Ramos (cell line): ENCODE measurements around the gene RAB27B.

Experiments used
- in situ Hi-C: fragments of 300-500 bp; cut with MboI; formaldehyde crosslinking; loops from one replicate; pipeline ENCODE4 v1.14.3; 2022; ENCODE audit warnings: low sequenced_read_pairs; ENCODE audit not compliant: unreplicated experiment

RAB27B gene

DNA sequence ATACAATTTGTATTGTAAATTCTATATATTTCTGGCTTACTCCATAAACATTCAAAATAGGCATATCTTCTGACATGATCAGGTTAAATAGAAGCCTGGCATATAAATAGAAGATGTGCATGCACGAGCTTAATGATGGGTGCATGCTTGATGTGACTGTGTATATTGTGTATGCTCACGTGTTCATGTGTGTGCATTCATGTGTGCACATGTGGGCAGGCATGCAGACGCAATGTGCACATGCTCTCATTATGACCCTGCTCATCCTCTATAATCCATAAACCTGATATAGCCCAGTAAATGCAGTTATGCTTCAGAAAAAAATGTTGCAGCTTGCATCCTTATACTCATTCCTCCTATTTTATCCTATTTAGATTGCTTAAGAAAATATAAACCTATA lies 29.2 kb downstream of the RAB27B start:
- in situ Hi-C loops, result no loop called here

DNA sequence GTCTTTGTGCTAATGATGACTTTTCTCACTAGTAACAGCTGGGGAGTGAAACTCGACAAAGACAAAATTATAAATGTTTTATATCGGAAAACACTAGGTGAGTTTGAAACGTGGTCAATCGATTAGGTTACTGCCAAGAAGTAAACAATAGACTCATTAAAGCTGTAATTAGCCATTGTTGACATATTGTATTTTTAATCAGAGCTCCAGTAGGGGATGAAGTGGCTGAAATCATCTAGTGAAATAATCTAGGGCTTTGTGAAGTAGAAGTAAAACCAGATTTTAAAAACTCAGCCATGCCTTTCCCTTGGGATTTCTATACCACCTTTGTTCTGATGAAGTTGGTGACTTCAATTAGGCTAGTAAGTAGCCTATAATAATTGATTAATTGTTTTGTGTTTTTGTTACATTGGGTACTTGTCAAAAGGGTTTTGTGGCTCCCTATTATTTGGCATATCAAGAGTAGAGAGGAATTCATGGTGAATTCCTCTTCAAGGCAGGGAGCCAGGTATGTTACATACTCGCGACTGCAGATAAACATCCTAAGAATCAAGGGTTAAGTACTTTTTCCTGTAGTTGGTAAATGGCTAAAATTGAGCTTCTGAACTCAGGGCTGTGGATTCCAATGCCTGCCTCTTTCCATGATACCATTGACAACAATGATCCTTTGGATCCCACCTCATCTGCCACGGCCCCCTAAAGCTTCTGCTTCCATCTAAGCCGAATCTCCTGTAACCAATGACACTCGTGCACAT lies 31.6 kb downstream of the RAB27B start:
- in situ Hi-C loops, result no loop called here

DNA sequence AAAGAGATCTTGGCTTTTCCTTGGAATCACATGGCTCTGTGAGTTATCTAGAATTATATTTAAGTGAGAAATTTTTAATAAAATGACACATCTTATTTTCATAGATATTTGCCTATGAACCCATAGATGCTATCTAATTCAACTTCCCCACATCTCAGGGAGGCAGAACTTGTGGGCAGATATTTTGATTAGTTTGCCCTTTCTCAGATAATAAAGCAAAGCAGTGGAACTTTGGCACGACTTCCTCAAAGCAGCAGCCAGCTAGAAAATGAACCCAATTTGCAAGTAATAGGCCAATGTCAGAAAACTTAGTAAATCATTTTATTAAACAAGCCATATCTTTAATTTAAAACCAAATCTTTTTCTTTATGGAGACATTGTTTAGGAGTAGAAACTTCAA lies 32.7 kb downstream of the RAB27B start:
- in situ Hi-C loops, result no loop called here

DNA sequence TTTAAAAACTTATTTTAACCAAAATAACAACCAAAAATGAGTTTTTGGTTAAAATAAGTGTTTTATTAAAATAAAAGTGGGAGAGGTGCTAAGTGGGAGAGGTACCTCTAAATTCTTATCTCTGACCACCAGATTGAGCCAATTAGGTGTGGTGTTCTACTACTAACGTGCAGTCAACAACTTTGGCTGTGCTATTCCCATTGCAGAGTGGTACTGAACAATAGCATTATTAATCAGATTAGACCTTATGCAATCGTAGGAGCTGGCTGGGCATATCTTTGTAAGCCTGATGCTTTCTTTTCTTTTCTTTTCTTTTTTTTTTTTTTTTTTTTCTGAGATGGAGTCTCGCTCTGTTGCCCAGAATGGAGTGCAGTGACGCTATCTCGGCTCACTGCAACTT lies 38.9 kb downstream of the RAB27B start:
- in situ Hi-C loops, result no loop called here

DNA sequence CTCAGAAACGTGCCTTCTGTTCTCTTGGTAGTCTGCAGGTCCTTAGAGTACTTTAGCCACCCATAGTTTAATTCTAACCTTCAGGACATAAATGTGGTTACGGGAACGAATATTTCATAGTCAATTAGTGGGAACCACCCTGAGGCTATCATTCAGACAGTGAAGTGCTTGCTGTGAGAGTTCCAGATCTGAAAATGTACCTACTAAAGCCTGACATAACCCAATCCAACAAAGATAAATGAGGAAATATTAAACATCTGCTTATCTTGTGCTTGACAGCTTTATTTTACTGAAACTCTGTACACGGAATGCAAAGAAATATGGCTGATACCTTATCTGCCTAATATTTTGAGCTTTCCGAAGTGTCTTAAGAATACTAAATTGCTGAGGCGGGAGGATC lies 43.0 kb downstream of the RAB27B start:
- in situ Hi-C loops, result no loop called here

DNA sequence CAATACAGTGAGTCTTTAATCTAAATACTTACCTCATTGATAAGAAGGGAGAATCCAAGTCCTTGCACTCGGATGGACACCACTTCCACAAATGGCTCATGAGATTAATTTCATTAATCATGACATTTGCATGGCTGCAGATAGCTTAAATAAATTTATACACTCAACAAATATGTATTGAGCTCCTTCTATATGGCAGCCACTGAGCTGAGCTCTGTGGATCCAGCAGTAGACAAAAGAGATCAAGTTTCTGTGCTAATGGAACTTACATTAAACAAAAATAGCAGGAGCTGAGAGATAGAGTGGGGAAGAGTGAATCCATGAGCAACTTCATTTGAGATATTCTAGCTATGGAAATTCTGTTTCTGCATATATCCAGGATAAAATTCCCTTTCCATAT lies 44.4 kb downstream of the RAB27B start:
- in situ Hi-C loops, result no loop called here

DNA sequence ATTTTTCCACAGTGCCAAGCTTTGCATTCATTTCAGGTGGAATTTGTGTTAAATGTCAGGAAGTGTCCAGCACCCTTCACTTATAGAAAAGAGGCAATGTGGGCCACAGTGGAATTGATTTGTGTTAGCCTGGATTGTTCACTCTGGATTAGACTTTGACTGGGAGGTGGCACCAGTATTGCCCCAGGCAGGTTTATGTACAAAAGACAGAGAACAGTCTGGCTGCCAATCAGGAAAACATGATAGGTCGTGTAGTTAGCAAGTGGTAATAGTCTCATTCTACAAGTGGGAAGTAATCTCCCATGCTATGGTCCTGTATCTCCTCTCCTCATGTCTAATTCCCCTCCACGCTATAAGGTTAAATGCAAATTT lies 45.6 kb downstream of the RAB27B start:
- in situ Hi-C loops, result no loop called here

DNA sequence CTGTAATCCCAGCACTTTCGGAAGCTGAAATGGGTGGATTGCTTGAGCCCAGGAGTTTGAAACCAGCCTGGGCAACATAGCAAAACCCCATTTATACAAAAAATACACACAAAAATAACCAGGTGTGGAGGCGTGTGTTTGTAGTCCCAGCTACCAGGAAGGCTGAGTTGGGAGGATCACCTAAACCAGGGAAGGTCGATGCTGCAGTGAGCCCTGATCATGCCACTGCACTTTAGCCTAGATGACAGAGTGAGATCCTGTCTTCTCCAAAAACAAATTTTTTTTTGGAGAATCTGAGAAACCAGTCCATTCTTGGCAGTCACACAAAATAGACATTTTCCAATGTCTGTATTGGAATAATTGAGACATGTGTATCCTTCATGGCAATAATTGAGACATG lies 46.8 kb downstream of the RAB27B start:
- in situ Hi-C loops, result no loop called here

DNA sequence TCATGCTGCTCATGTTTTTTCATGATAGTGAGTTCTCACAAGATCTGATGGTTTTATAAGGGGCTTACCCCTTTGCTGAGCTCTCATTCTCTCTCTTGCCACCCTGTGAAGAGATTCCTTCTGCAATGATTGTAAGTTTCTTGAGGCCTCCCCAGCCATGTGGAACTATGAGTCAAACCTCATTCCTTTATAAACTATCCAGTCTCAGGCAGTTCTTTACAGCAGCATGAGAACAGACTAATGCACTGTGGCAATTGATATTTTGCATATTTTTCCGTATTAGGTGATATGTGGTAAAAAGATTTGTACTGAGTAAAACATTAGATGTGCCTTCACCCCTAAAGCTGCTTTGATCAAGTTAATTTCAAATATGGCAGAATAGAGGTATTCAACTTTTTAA lies 48.8 kb downstream of the RAB27B start:
- in situ Hi-C loops, result no loop called here

DNA sequence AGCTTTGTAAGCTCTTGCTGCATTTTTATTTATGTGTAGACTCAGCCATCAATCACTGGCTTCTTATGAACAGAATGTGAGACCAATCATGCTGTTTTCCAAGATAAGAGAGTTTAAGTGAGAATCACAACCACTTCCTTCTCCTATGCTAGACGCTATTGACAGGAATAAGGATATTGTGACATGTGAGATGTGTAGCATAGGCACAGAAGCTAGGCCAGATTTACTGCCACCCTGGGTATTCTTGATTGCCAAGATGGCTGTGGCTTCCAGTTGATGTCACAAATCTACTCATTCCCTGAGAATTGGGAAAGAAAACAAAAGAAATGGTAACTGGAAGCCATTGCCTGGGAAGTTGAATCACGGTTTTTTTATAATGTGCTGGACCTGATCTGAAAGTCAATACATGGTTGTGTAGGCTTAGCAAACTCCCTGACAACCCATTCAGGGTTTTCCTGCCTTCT lies 49.9 kb downstream of the RAB27B start:
- in situ Hi-C loops, result no loop called here

DNA sequence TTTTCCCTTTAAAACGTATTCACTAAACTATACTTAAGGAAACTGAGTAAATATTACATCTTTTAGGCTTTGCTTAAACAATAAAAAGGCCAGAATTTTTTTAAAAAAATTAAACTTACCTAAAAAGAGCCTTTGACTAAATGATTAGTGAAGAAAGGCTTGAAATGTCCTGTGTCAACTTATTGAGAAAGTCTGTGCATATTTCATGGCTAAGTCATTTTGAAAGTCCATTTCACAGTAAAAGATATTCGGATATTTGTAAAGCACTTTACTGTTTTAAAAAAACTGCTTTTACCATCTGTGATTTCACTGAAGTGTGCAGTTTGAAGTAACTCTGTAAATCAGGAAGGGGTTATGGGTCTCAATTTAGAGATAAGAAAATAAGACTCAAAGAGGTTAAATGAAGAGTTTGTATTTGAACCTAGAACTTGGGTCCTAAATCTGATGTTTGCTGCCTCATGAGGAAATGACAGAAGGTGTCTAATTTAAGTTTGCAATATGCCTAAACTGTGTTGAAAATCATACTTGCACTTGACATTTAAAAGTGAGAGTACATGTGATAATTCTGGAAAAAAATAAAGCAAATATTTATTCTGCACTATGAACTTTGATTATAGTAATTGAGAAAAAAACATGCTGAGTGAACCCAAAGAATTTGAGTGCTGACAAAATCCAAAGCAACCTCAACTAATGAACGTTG lies 50.5 kb downstream of the RAB27B start:
- in situ Hi-C loops, result no loop called here

DNA sequence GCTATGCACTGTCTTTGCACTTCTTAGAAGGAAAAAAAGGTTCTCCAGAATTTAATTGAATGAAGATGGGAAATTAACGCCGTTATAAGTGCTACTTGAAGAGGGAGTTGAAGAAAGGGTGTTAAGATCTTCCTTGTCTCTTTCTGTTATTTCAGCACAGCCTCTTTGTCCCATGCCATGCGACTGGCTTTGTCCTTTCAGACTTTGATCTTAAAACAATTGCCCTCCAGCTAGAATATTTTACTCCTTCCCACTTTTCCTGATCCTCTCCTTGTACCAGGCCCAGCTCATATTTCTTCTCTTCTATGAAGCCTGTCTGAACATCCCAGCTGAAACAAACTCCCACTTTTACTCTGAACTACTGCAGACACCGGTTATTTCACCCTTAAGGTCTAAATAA lies 51.4 kb downstream of the RAB27B start:
- in situ Hi-C loops, result no loop called here

DNA sequence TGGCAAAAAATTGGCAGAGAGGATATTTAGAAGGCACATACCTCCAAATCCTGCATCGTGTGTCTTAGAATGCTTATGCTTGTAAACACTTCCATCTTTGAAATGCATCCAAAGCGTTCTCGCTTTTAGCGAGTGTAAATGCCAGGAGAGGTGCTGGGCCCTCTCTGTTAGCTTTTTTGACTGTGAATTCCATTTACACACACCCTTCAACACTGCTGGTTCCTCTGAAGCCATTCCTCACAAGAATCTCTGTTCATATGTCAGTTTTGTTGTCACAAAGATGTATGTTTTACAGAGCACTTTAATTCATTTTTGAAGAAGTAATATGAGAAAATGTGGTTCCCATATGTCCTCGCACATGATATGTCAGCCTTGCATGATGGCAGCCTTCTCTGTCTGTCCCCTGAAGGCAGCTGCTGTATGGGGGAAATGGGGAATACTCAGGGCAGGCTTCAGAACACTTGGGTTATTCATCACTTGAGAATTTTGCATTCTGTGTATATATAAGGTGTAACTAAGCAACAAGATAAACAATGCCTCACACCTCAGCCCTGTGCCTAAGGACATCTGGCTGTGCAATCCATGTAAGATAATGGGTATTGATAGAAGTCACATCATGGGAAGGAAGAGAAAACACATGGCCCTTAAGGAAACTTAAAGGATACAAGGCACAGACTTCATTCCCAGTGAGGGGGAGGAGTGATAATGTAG lies 52.3 kb downstream of the RAB27B start:
- in situ Hi-C loops, result no loop called here

DNA sequence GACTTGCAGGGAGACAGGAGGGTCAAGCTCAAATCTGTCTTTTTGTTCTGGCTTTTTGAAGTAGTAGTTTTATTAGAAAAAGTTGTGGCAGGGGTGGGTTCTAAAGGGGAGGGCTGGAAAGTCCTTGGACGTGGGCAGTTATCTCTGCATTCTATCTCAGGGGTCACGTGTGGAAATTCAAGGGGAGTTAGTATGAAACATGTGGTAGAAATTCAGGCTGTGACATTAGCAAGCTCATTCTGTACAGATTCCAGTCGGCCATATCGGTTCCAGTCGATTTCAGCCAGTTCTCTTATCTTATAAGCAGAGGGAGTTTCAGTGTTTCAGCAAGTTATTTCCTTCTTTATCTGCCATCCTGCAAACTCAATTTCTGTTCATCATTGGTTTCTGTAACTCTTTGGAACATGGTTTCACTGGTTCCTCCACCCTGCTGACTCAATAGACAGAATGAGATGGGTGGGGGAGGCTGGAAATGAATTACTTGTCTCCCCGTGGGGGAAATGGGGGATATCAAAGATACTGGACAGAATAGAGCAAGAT lies 53.0 kb downstream of the RAB27B start:
- in situ Hi-C loops, result no loop called here

DNA sequence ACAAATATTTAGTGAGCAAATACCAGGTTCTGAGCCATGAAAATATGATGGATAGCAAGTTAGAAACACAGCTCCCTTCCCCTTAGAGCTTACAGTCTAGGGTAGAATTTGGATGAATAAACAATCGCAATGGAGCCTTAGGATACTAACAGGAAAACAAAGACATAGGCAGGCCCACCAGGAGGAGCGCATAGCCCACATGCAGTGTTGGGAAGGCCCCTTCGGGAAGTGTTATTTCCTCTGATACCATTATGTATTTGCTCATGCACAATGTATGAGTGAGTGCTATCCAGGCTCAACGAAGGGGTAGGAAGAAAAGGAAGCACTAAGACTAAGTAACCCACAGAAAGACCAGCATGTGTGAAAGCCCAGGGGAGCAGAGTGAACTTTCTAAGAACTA lies 54.0 kb downstream of the RAB27B start:
- in situ Hi-C loops, result no loop called here

DNA sequence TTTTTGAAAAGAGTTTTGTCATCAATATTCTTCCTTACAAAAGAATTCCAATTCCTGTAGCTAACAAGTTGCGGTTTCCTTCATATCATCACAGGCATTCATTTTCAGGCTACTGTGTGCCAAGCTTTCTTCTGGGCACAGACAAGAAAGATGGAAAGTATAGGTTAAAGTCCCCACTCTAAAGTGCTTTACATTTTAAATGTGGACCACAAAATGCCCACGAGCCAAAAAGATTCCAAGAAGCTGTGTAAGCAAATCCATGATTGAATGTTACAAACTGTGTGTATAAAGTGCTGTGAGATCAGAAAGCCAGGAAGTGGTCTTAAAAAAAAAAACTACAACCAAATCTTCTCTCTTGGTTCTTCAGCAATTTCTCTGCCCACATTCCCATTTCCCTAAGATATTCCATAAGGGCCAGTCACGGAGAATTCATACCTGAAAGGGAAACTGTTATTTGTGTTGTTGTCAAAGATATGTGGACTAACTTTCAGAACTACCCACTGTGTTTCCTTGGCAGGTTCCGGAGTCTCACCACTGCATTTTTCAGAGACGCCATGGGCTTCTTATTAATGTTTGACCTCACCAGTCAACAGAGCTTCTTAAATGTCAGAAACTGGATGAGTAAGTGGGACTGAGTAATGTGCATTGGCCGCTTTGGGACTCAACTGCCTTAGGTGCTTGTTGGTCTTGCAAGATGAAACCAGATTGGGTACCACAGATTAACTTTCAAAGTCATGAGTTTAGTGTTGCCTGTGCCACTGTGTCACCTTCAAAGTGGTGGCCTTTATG lies 55.7 kb downstream of the RAB27B start:
- in situ Hi-C loops, result no loop called here

DNA sequence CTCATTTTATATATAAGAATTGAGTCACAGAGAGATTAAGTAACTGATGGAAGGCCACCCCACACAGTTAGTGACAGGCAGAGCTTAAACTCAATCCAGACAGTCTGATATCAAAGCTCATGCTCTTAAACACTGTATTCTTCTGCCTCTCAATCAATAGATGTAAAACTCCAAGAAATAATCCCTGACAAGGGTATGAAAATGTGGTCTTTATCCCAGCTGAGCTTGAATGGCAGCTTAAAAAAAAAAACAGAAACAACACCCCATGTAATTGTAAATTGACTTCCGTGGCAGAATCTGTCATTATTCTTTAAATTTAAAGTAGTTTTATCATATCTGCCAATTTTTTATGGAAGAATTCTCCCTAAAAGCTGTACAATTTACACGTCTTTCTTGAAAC lies 60.1 kb downstream of the RAB27B start:
- in situ Hi-C loops, result no loop called here

DNA sequence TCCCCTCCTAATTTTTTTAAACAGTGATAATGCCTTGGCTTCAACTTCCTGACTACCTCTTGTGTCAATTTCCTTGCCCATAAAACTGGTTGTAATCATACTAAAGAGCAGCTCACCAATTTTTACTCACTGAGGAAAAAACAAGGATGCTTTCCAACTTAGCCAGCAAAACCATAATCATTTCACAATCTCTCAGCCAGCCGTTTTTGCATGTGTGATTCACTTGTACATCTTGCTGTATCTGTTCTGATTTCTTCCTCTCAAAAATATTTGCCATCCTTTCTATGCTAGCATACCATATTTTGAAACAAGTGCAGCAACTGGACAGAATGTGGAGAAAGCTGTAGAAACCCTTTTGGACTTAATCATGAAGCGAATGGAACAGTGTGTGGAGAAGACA lies 60.7 kb downstream of the RAB27B start:
- in situ Hi-C loops, result no loop called here

DNA sequence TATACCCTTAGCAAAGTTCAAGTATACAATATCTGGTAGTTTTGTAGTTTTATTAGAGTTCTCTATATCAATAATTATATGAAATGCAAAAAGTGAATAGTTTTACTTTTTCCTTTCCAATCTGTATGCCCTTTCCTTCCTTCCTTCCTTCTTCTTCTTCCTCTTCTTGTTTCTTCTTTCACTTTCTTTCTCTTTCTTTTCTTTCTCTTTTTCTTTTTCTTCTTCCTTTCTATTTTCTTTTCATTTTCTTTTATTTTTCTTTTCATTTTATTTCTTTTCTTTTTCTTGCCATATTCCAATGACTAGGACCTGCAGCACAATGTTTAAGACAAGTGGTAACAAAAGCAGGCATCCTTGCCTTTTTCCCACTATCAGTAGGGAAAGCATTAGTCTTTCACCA lies 71.2 kb downstream of the RAB27B start:
- in situ Hi-C loops, result no loop called here

DNA sequence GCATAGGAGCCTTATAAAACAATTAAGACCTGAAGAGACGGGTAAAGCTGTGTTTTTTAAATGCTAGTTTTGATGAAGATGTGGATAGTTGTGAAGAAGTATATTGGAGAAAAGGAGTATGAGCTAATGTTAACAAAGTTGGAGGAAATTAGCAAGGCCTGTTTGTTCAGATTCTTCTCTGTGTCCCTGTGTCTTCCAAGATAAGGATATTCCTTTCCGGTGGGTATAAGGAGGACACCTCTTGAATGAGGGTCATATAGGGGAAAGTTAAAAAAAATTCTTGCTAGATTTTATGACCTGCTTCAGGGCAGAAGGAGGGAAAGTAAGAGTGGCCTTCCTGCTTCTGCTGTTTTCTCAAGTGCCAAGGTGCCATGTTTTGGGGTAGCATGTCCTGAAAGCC lies 72.0 kb downstream of the RAB27B start:
- in situ Hi-C loops, result no loop called here
